NCI-H2196 treated with DMSO at 0.1 percent for 48 hours (cell line): ENCODE measurements around the gene TBC1D30.
"Not testable (repeated sequence)": the region's sequence is repeated elsewhere in the genome, so short reads cannot be mapped to it uniquely, and the experiment has no call there.

Experiments
- DNase-seq: peaks from one replicate; lab custom pipeline; 2025; ENCODE audit not compliant: unreplicated experiment; lab: John Stamatoyannopoulos, UW

Gene TBC1D30

GRCh38 chr12:64824500-64825142 lies at the start of gene TBC1D30:
Gene TBC1D30, plus strand, starts transcription at chr12:64824647. Its CDS starts 233 bp downstream, at chr12:64824880.
- DNase-seq = no peak

GRCh38 chr12:64775147-64775736 lies 49.2 kb upstream of the TBC1D30 start:
- DNase-seq = not testable (repeated sequence)

- no peak for DNase-seq
Measured at GRCh38 chr12:64779354-64779974, 45.0 kb upstream of the TBC1D30 start.

- DNase-seq = no peak
Measured at GRCh38 chr12:64780132-64780530, 44.3 kb upstream of the TBC1D30 start.

- peak; percentile 55 for DNase-seq
Measured at GRCh38 chr12:64780531-64781279, 43.7 kb upstream of the TBC1D30 start.

- no peak for DNase-seq
Measured at GRCh38 chr12:64781280-64782190, 42.9 kb upstream of the TBC1D30 start.

GRCh38 chr12:64782191-64782876 lies 42.1 kb upstream of the TBC1D30 start:
- DNase-seq = no peak

- no peak for DNase-seq
Measured at GRCh38 chr12:64785838-64786237, 38.6 kb upstream of the TBC1D30 start.

- no peak for DNase-seq
Measured at GRCh38 chr12:64790166-64790565, 34.3 kb upstream of the TBC1D30 start.

- no peak for DNase-seq
Measured at GRCh38 chr12:64791036-64791435, 33.4 kb upstream of the TBC1D30 start.

GRCh38 chr12:64792128-64792527 lies 32.3 kb upstream of the TBC1D30 start:
- no peak for DNase-seq

- DNase-seq = no peak
Measured at GRCh38 chr12:64793610-64794009, 30.8 kb upstream of the TBC1D30 start.

GRCh38 chr12:64794305-64794704 lies 30.1 kb upstream of the TBC1D30 start:
- no peak for DNase-seq

GRCh38 chr12:64796205-64796845 lies 28.1 kb upstream of the TBC1D30 start:
- peak; percentile 47 for DNase-seq

GRCh38 chr12:64797156-64797555 lies 27.3 kb upstream of the TBC1D30 start:
- no peak for DNase-seq

- DNase-seq = no peak
Measured at GRCh38 chr12:64798165-64798564, 26.3 kb upstream of the TBC1D30 start.

GRCh38 chr12:64800640-64801039 lies 23.8 kb upstream of the TBC1D30 start:
- no peak for DNase-seq

- no peak for DNase-seq
Measured at GRCh38 chr12:64801381-64801780, 23.1 kb upstream of the TBC1D30 start.

GRCh38 chr12:64802180-64802775 lies 22.2 kb upstream of the TBC1D30 start:
- DNase-seq = peak; percentile 33
